ENCODE data around the gene SNRK. TPM values are rescaled to one million over a fixed set of nuclear protein-coding genes. Genes with fewer than 3 reads are reported as not detected.

The SNRK gene
- total and polyA plus RNA-seq, 2 of the 13 experiments (the other 11 are each of a cell fraction or from before 2014, with no cell fraction given) = 11.4 to 16.1 TPM

DNA sequence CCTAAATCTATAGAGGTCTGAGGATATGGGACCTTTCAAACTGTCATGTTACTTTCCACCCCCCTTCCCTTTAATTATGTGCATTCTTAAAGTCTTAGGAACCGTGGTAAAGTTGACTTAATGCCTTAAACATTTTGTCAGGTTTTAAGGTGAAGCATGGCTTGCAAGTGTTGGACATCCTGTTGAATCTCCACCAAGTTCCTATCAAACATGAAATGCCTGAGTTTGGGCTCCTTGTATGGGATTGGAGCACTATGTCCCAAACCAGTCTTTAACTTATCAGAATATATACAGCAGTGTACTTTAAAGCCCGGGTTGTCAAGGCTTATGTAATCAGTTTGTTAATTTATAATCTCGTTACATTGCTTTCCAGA lies 1.1 kb downstream of the SNRK start:
- Histone ChIP-seq H3K36me3 (replicated peaks in 1 of 2; ENCODE audit: control insufficient read depth in 1 of 2, insufficient read depth in 2 of 2, low read length in 2 of 2) (peaks cover 2 to 13% of the 10 kb centered on the region in 2 experiments; a peak in 2 of 5 replicates), H3K27me3 (ENCODE audit: control insufficient read depth in 1 of 2, insufficient read depth in 2 of 2, low read length in 2 of 2) (peaks cover 0 to 4% of the 10 kb centered on the region in 2 experiments; a peak in 2 of 5 replicates), H2AFZ (ENCODE audit: low read length) (no peak overlapping the region), H3K4me1 (ENCODE audit: insufficient read depth, low read length) (peaks cover 46% of the 10 kb centered on the region), H3K27ac (ENCODE audit: extremely low read length, insufficient read depth, low read length) (peak overlapping the region; percentile 79), H3K9me3 (ENCODE audit: low read length) (no peaks in the 10 kb centered on the region), H3K79me2 (ENCODE audit: insufficient read depth, low read length) (peaks cover 57% of the 10 kb centered on the region), H3K4me3 (replicated peaks in 1 of 3; ENCODE audit: insufficient read depth in 1 of 3, low read depth in 2 of 3, low read length in 3 of 3) (peak overlapping the region; percentile 81 to 96 (median 94)), H3K4me2 (ENCODE audit: low read depth, low read length) (peak overlapping the region; percentile 92), H4K20me1 (ENCODE audit: insufficient read depth, low read length) (peaks cover 36% of the 10 kb centered on the region), H3K9ac (ENCODE audit: insufficient read depth, low read depth, low read length) (peak overlapping the region; percentile 93)
- CTCF ChIA-PET (ENCODE audit: low intra/inter-chr PET ratio, low total read pairs) = no interaction called here
- intact Hi-C loops (cut with micrococcal nuclease; ENCODE audit: unreplicated experiment) = loop anchor here (5.0 kb wide), 1 partner anchor 50 kb away; no protein-coding TSS in a partner anchor
- TF ChIP-seq, protein P1, sequence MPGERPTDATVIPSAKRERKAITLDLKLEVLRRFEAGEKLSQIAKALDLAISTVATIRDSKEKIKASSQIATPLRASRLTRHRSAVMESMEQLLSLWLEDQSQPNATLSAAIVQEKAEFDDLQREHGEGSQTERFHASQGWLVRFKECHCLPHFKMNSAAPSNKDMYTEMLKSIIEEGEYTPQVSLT (CRISPR knock-in tag; IDR thresholded peaks at IDR 0.05; ENCODE audit: borderline replicate concordance, low read depth) = no peak
- TF ChIP-seq KMT2A (CRISPR knock-in tag; IDR thresholded peaks at IDR 0.05) (0 out of 2 replicates have a peak, but pooled peaks have one; percentile 6), ZNF207 (IDR thresholded peaks at IDR 0.05; ENCODE audit: borderline replicate concordance) (no peak), ZNF282 (IDR thresholded peaks at IDR 0.05; ENCODE audit: partially characterized antibody) (no peak), RBFOX2 (IDR thresholded peaks at IDR 0.05; ENCODE audit: low read depth, low read length) (0 out of 2 replicates have a peak, but pooled peaks have one; percentile 31), SAP130 (CRISPR knock-in tag; IDR thresholded peaks at IDR 0.05; ENCODE audit: low read depth) (peak; percentile 49; the same call in 1 of the 2 replicates)
- TSS peak; percentile 51 for BruUV-seq (replicated peaks)
- 1% methylated on average over 3 of the region's 3 CpGs for WGBS (ENCODE audit: low lambda C conversion rate)
- no peak for DNase-seq (ENCODE audit: low spot score)
- no peak for FAIRE-seq
- in situ Hi-C loops (cut with HindIII; ENCODE audit: extremely low pct_ligation_motif_present, low pct_unique_long_range_greater_than_20kb) = no loop called here
- POLR2A ChIA-PET = interaction anchor here (1.1 to 1.9 kb wide), 2 partner anchors 13 to 29 kb away, joined by 3 to 8 read pairs; no protein-coding TSS in a partner anchor
- no peak for ATAC-seq

DNA sequence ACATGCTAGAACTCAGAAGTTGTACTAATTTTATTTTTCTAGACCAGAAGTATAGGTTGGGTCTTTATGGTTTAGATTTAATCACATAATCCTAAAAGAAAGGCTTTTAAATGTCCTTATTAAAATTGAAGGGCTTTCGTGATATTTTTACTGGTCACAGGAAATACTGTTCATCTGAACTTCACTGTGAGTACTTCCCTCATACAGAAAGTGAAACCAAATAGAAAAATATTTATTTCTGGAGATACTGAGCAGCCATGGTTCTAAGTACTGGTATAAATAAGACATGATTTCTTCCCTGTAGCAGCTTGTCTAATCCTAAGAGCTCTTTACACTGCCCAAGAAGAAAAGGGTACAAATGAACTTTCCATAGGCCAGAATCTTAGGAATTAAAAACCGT lies 2.0 kb downstream of the SNRK start:
- ChIA-PET CTCF (ENCODE audit: low intra/inter-chr PET ratio, low total read pairs) (no interaction called here), POLR2A (no interaction called here)
- TF ChIP-seq HDAC6 (IDR thresholded peaks at IDR 0.05; ENCODE audit: low read depth, low read length) = 0 out of 2 replicates have a peak, but pooled peaks have one; percentile 42
- TF ChIP-seq ZFP1 (CRISPR knock-in tag; IDR thresholded peaks at IDR 0.05) = no peak
- TF ChIP-seq ASH2L (IDR thresholded peaks at IDR 0.05; ENCODE audit: insufficient read length, low read depth, low read length) = peak; percentile 25
- Histone ChIP-seq H3K4me1 (ENCODE audit: insufficient read depth, low read length) (peaks cover 54% of the 10 kb centered on the region), H3K36me3 (replicated peaks in 1 of 2; ENCODE audit: control insufficient read depth in 1 of 2, insufficient read depth in 2 of 2, low read length in 2 of 2) (peaks cover 2 to 18% of the 10 kb centered on the region in 2 experiments; a peak in 3 of 5 replicates), H2AFZ (ENCODE audit: low read length) (no peak overlapping the region), H3K9me3 (ENCODE audit: low read length) (no peaks in the 10 kb centered on the region), H3K27me3 (ENCODE audit: control insufficient read depth in 1 of 2, insufficient read depth in 2 of 2, low read length in 2 of 2) (peaks cover 0 to 4% of the 10 kb centered on the region in 2 experiments; a peak in 2 of 5 replicates), H3K9ac (ENCODE audit: insufficient read depth, low read depth, low read length) (peak overlapping the region; percentile 93), H3K4me2 (ENCODE audit: low read depth, low read length) (peak overlapping the region; percentile 92), H3K79me2 (ENCODE audit: insufficient read depth, low read length) (peaks cover 66% of the 10 kb centered on the region), H3K27ac (ENCODE audit: extremely low read length, insufficient read depth, low read length) (peak overlapping the region; percentile 79), H3K4me3 (replicated peaks in 1 of 3; ENCODE audit: insufficient read depth in 1 of 3, low read depth in 2 of 3, low read length in 3 of 3) (peak overlapping the region; percentile 81 to 96 (median 94)), H4K20me1 (ENCODE audit: insufficient read depth, low read length) (peaks cover 44% of the 10 kb centered on the region)
- BruUV-seq (replicated peaks) = no TSS peak
- in situ Hi-C loops (cut with HindIII; ENCODE audit: extremely low pct_ligation_motif_present, low pct_unique_long_range_greater_than_20kb) = no loop called here
- intact Hi-C loops (cut with micrococcal nuclease; ENCODE audit: unreplicated experiment) = loop anchor here (2.0 to 5.0 kb wide), 2 partner anchors 28 to 49 kb away; no protein-coding TSS in a partner anchor
- no peak for FAIRE-seq
- ATAC-seq = 0 out of 3 replicates have a peak, but pooled peaks have one; percentile 12
- DNase-seq (ENCODE audit: low spot score) = no peak
- WGBS (ENCODE audit: low lambda C conversion rate) = 6% methylated on average over 2 of the region's 2 CpGs

Measured in HepG2 (cell line).